Fibroblast of skin of scalp (primary cell): ENCODE data around the gene FBRS. TPM values are rescaled to one million over a fixed set of nuclear protein-coding genes. Genes with fewer than 3 reads are reported as not detected.
"Not testable (repeated sequence)": the region's sequence is repeated elsewhere in the genome, so short reads cannot be mapped to it uniquely, and the experiment has no call there.

Experiments used
- DNase-seq: peaks from one replicate; pipeline ENCODE4 v3.0.0-alpha.2; 2013
- polyA plus RNA-seq, 2 experiments: library from polyadenylated mRNA; unstranded; fragments of 120-200 nt; gene quantifications; one replicate each; pipeline ENCODE4 v1.2.1, GENCODE V29; 2013; ENCODE audit not compliant: insufficient read length in 2 of 2

FBRS gene
- 53.7 TPM for polyA plus RNA-seq (2013, experiment 1 of 2; ENCODE audit: insufficient read length)
- polyA plus RNA-seq (2013, experiment 2 of 2; ENCODE audit: insufficient read length) = 56.4 TPM

DNA sequence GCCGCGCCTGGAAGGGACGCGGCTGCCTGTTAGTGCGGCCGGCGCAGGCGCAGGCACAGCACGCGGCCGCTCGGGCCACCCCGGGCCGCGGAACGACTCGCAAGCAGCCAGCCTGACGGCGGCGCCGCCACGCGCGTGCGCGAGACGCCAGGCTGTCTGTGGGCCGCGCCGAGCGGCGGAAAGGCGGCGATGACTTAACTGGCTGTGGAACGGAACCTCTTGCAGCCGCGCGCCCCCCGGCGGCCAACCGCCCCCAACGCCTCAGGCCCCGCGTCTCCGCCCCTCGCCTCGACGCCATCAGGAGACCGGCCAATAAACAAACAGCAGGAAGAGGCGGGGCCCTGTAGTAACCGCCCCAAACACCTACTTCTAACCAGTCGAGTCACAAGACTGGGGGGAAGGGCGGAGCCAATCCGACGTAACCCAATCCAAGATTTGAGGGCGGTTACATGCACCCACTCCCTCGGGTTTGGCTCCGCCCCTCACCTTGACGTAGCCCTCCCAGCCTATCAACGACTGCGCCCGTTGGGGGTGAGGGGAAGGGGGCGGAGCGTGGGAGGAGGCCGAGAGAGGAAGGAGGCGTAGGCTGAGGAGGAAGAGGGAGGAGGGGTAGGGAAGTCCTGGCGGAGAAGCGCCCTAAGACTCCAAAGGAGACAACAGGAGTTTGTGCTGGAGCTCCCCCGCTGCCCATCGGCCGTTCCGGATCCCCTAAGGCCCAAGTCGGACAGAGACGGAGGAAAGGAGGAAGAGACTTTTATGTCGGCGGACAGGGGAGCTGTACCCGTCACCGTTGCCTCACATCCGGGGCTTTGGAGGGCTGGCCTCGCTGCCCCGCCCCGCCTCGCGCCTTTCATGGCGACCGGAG, at the start of gene FBRS:
Gene FBRS, plus strand, starts transcription at position 566 of the 865 bp plus-strand sequence. CDS start 1,088 bp downstream, outside the sequence.
- DNase-seq = peak; percentile 100

DNA sequence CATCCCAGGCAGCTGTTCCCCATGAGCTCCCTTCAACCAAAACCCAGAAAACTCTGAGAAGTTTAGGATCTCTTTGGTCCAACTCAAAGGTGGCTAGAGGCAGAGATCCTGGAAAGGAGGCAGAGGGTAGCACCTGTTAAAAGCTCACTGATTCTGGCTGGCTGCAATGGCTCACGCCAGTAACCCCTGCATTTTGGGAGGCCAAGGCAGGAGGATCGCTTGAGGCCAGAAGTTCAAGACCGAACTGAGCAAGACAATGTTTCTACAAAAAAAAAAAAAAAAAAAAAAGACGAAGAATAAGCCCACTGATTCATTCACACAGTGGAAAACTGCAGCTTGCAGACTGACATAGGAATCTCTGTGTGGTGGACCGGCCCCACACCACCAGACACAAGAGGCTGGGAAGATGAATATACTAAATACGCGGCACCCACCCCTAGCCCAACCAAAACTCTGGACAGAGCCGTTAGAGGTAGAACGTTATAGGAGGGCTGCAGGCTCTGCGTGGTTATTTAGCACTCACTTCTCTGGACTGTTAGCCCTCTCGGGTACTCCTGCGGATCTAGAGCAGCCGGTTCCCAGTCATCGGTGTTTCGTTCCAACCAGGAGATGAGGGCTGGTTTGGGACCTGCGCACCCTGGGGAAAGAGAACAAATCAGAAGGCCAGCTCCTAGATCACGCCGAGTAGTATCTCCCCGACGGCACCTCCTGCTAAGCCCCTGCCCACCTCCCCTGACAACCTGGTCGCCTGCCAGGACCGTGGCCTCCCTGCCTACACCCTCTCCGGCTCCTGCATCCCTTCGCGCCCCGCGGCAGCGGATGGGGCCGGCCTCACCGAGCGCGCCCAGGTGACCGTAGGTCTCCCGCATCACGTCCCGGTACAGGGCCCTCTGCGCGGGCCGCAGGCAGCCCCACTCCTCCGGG, 49.0 kb upstream of the FBRS start:
- DNase-seq = peak; percentile 44

DNA sequence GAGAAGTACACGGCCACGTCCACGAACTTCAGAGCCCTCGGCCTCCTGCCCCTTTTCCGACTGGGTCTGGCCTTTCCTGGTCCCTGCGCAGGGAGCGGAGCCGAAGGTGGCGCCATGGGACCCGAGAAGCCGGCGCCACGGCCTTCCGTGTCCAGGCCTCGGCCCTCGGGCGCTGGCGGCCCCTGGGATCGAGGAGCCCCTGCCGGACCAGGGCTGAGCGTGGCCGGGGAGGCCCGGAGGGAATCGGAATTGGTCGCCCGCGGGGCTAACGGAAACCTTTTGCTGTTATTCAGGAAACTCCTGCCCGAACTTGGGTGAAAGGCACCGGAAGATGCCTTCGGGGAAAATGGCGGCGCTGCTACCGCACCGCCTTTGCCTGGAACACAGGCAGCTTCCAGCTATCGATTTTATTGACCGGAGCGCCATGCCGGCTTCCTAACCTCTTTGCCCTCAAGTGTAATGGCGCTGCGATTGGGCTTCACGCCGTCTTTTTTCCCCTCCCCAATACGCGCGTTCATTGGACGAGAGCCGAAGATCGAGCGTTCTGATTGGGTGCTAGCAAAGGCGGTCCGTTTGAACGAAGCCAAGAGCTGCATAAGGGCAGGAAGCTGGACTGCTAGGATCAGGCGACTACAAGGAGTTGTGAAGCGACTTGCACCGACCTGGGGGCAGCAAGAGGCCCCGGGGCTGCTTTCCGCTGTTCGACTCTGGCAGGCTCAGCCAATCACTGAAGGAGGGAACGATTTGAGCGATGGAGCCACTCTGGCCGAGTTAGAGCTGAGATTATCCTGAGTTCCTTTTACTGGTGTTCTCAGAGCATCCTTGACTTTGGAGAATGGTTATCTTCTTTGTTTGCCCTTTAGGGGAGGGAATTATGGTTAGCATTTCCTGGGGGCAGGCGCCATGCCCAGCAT, 48.0 kb upstream of the FBRS start, which contains the start of gene ZNF689:
Gene ZNF689, minus strand, starts transcription at position 464 of the 914 bp plus-strand sequence. Its CDS starts 348 bp downstream, at position 116.
- DNase-seq = peak; percentile 98

DNA sequence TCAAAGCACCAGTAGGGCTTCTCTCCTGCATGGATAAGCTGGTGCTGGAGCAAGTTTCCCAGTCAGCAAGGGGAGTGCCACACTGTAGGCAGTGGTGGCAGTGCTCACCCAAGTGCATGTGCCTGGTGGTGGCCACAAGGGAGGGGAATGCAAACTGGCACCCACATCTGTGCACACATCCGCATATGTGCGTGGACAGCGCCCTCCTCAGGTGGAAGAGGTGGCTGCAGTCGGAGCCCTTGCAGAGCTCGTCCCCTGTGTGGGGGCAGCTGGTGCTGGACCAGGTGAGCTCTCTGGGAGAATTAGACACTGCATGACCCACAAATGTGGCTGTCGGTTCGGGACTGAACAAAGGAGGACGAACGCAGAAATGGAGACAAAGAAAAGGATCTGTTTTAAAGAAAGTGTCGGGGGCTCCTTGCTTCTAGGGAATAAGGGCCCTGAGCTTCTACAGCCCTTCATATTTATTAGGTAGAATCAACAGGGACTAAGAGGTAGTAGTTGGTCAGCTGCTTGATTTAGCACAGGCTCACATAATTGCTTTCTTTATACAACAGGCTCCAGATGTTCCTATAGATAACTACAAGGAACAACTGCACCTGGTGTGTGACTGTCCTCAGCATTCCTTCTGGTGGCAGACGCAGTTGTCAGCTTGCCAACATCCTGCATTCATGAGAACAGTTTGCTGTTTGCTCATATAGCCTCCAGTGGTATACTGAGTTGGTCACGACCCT, 42.7 kb upstream of the FBRS start:
- DNase-seq = peak; percentile 18

DNA sequence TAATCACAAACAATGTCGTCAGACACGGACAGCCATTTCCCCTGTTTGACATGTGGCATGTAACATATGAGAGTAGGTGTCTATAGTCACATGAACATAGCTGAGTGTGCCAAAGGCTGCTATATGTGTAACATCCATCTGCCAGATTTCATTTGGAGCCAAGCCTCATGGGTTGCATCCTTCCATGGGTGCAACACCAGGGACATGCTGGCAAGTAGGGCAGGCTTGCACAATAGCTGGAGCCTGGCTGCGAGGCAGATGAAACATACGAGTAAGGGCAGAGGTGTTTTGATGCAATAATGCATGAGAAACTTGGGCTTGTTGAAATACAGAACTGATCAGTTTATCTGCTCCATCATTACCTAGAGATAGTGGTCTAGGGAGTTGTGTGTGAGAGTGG, 39.0 kb upstream of the FBRS start:
- no peak for DNase-seq

DNA sequence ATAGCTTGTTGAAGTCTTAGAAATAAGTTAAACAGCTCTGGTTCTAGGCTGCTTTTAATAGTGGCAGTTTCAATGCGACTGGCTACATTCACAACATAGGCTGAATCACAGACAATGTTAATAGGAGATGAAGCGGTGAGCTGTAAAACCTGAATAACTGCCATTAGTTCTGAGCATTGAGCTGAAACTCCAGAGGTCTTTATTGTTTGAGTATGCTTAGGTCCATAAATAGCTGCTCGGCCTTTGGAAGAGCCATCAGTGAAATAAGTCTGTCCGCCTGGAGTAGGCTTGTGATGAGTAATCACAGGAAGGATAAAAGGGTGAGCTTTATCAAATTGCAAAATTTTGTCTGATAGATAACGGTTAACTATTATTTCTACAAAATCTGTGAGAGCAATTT, 38.6 kb upstream of the FBRS start:
- no peak for DNase-seq

DNA sequence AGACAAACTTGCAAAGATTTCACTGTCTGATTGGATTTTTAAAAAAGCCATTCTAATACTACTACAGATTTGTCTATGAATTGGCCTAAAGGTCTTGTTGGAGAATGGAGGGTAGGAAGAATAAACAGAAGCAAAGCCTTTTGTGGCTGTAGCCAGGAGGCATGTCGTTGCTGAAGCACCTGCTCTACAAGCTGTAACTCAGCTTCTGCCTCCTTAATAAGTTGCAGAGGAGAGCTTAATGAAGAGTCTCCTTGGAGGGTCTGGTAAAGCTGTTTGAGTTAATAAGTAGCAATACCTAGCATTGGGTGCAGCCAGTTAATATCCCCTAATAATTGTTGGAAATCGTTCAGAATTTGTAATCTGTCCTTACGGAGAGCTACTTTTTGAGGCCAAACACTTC, 38.1 kb upstream of the FBRS start:
- DNase-seq = no peak

DNA sequence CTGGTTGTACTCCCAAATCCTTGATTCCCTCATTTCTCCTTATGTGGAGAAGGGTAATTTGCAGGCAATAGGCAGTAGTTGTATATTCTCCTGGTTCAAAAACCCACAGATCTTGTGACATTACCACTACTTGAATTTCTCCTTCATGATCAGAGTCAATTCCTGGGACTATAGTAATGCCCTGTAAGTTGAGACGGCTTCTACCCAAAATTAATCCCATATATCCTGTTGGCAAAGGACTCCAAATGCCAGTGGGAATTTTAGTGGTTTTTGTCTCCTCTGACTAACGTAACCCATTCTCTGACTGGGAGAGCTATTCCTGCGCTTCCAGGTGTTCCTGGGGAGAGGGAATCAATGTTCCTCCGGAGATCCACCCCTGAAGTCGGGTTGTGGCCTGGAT, 36.5 kb upstream of the FBRS start:
- DNase-seq = peak; percentile 82

DNA sequence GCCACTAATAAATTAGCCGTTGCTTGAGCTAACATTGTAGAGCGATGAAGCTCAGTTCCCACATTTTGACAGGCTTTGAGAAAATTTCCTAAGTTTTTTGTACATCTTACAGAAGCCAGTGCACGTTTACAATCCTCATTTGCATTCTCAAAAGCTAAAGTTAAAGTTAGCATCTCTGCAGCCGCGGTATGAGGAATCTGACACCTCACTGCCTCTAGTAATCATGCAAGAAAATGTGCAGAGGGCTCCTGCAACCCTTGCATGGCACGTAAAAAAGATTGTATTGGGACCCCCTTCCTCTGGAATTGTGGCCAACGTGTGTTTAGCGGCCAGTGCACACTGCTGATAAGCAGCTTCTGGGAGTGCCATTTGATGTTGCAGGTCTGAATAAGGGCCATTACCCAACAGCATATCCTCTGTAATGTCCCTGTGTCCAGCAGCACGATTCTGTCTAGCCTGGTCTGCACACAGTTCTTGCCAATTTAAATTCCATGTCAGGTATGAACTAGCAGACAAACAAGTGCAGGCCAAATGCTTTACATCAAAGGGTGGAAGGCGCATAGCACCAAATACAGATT, 35.7 kb upstream of the FBRS start:
- no peak for DNase-seq

DNA sequence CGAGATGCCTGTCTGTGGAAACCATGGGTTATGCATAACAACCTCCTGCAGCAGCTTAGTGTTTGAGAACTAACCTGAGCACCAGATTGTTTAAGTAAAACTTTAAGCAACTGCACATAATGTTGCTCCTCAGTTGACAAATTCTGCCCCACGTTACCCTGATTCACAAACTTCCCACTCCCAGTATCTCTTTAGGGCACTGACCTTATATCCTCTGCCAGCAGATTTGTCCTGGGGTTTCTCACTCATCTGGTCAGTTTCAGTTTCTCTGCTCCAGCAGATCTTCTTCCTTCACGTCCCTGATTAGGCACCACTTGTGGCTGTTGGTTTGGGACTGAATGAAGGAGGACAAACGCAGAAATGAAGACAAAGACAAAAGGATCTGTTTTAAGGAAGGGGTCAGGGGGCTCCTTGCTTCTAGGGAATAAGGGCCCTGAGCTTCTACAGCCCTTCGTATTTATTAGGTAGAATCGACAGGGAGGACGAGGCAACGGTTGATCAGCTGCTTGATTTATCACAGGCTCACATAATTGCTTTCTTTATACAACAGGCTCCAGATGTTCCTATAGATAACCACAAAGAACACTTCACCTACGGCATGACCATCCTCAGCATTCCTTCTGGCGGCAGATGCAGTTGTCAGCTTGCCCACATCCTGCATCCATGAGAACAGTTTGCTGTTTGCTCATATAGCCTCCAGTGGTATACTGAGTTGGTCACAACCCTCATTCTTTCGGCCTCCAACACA, 34.5 kb upstream of the FBRS start:
- DNase-seq = no peak

DNA sequence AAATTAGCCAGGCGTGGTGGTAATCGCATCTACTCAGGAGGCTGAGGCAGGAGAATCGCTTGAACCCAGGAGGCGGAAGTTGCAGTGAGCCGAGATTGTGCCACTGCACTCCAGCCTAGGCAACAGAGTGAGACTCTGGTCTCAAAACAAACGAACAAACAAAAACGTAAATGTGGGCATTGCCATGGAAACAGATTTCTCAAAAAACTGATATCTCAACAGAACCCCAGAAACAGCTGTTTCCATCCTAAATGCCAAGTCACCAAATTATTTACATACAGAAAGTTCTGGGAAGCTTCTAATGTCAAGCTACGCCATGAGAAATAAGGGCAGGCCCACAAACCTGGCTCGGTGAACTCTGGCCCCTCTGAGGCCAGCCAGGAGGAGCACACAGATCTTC, 32.0 kb upstream of the FBRS start:
- no peak for DNase-seq

DNA sequence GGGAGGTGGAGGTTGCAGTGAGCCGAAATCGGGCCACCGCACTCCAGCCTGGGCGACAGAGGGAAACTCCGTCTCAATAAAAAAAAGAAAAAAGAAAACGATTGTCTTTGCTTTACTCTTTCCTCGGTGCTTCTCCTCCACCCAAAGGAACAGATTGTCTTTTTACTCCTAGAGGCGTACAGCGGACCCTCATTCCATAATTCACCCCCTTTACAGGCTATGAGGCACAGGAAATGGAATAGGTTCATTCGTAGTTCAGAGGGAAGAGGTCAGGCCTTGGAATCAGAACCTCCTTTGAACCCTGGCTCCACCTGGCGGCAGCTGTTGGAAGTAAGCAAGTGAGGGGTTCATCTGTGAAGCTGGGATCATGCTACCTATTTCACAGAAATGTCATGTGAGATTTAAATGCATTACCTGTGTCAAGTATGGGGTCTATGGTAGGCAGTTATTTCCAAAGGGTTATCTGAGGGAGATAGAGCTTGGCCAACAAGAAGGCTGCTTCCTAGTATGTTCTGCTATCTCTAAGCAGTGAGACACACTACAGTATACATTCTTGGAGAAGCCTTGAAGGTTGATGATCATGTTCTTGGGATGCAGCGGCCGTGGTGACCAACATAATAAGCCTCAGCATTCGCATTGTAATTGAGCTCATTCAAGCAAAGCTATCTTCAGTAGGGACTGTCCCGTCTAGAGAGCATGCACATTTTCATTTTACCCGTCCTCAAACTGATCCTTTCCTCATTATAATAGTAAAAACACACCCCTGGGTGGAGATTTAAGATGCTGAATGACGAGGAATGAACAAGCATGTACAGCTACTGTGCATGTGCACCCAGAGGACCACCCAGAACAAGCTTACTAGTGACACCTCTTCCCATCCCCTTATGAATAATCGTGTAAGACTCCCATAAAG, 29.3 kb upstream of the FBRS start:
- DNase-seq = peak; percentile 77

DNA sequence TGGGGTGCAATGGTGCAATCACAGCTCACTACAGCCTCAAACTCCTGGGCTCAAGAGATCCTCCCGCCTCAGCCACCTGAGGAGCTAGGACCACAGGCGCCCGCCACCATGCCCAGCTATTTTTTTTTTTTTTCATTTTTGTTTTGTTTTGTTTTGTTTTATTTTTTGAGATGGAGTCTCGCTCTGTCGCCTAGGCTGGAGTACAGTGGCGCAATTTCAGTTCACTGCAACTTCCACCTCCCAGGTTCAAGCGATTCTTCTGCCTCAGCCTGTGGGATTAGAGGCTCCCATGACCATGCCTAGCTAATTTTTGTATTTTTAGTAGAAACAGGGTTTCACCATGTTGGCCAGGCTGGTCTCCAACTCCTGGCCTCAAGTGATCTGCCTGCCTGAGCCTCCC, 25.8 kb upstream of the FBRS start:
- not testable (repeated sequence) for DNase-seq

DNA sequence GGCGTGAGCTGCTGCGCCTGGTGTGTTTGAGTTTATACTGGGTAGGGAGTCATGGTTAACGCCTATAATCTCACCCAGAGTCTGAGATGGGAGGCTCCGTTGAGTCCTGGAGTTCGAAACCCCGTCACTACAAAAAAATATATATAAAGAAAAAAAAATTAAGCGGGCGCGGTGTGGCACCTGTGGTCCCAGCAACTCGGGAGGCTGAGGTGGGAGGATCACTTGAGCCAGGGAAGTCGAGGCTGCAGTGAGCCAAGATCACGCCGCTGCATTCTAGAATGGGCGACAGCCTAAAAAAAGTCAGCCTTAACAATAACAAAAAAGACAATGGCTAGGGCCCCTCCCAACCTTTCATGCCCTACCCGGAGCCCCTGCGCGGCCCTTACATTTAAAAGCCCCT, 24.7 kb upstream of the FBRS start:
- DNase-seq = no peak

DNA sequence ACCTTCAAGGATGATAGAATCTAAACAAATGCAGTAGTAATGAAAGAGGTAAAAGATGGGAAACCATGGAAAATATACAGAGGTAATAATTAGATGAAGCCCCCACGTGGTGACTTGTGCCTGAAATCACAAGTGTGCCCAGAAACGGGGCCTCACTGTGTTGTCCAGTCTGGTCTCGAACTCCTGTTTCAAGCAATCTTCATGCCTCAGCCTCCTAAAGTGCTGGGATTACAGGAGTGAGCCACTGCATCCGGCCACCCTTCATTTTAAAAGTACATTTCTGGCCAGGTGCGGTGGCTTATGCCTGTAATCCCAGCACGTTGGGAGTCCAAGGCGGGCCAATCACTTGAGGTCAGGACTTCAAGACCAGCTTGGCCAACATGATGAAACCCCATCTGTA, 21.6 kb upstream of the FBRS start:
- no peak for DNase-seq

DNA sequence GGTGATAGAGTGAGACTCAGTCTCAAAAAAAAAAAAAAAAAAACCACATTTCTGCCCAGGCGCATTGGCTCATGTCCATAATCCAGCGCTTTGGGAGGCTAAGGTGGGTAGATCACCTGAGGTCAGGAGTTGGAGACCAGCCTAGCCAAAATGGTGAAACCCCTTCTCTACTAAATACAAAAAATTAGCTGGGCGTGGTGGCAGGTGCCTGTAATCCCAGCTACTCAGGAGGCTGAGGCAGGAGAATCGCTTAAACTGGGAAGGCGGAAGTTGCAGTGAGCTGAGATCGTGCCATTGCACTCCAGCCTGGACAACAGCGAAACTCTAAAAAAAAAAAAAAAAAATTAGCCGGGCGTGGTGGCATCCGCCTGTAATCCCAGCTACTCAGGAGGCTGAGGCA, 21.1 kb upstream of the FBRS start:
- DNase-seq = not testable (repeated sequence)

DNA sequence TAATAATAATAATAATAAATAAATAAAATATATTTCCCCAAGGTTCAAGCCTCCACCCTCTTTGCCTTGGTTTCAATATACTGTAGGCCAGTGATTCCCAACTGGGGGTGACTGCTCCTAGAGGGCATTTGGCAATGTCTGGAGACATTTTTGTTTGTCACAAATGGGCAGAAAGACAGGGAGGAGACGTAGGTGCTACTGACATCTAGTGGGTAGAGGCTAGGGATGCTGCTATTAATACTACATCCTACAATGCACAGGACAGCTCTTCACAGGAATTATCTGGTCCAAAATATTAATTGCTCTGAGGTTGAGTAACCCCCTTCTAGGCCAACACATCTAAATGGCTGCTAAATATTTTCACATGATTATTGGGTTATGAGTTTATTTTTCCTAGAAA, 20.3 kb upstream of the FBRS start:
- DNase-seq = peak; percentile 69

DNA sequence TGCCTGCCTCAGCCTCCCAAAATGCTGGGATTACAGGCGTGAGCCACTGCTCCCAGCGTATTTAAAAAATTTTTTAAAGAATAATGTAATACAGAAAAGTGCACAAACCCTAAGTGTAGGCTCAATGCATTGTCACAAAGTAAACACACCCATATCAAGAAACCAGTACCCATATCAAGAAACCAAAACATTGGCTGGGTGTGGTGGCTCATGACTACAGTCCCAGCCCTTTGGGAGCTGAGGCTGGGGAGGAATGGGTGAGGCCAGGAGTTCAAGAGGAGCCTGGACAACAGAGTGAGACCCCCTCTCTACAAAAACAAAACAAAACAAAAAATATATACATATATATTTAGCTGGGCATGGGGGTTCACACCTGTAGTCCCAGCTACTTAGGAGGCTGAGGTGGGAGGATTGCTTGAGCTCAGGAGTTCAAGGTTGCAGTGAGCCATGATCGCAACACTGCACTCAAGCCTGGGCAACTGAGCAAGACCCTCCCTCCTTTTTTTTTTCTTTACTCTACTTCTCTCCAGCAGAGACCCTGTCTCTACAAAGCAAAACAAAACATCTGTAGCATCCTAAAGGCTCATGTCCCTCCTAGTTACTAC, 16.8 kb upstream of the FBRS start:
- no peak for DNase-seq
